COR-L47 (cell line): ENCODE data around the gene NCKAP5.

ENCODE experiments used
- DNase-seq: peaks from one replicate; lab custom pipeline; 2025; lab: John Stamatoyannopoulos, UW

The NCKAP5 gene

DNA sequence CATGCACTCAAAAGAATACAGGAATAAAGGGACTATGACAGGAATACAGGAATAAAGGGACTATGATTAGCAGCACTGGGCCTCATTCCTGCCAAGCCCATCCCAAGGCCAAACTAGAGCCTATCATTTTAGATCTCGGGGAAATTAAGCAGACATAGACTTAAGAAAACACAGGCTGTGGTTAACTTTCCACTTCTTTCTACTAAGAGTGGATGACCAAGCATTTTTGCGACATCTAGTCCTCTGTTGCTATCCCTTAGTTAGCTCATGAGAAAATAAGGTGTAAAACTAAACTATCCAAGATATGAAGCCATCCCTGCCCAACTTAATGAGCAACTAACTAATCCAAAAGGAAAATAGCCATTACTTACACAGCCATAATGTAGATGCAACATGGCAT lies 904.2 kb downstream of the NCKAP5 start:
- no peak for DNase-seq

DNA sequence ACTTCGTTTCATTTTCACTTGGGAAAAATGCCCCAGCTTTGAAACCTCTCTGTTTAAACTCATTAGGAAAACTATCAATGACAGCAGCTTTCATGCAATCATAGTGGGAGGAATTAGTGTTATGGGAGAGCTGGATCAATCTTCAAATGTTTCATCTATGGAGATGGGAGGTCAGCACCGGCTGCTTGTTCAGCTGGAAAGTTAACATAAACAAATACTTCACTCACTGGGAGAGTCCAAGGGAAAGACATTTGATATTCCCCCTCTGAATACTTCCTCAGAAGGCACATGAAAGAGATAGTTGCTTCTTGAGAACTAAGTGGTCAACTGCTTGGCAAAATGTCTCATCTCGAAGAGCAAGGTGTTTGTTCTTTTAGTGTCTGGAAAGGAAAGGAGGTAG lies 905.5 kb downstream of the NCKAP5 start:
- no peak for DNase-seq

DNA sequence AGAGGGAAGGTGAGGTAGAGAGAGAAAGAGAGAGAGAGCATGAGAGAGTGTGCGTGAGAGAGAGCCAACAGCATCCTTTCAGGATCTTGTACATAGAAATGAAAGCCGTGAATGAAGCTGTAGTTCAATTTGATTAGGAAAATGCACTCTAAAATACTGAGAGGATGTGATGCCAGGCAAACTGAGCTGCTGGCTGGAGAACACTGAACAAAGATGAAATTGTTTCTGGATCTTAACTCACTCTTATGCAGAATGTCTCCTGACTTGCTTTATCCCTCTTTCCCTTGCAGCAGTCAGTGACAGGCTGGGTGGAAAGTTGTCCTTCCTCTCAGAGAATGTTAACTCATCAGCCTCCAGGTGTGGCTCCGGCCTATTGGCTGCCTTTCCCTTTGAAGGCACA lies 908.9 kb downstream of the NCKAP5 start:
- no peak for DNase-seq

DNA sequence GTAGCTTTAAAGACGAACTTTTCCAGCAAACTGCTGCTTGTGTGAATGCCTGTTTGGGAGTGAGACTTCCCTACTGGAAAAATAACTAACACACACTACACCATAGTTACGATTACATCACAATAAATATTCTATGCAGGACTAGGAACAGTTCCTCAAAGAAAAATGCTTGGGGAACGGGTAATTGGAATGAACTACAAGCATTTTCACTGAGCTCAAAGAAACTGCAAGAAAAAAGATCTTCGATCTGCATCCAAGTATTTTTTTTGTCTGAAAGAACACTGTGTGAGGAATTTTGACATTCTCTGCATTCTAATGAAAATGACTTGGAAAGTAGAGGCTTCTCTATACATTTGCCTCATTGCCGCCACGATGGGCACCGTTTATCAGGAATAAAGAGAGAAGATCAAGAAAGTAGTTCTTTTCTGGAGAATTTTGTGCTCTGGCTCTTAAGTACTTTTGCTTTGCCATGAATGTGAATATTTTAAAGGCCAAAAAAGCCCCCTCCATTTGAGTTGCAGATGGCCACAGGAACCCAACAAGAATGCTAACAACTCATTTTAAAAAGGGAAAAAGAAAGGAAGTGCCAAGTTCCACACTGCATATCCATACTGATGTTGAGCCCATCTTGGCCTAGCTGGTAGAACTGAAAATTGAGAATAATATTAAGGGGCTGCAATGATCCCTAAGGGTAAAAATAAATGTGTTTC lies 911.8 kb downstream of the NCKAP5 start:
- no peak for DNase-seq

DNA sequence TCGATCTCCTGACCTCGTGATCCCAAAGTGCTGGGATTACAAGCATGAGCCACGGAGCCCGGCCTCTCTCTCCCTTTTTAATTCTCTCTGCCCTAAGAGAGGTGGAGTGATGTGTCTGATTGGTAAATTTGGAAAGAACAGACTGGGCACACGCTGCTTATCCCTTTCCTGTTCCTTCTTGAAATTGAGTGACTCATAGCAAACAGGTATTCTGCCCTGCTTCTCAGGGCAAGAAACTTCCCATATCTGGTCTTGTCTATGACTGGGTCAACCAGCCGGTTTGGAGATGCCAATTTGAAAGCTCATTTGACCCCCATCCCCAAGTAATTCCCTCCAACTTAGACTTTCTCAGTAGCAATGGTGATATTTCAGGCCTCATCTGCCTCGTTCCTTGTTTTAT lies 913.3 kb downstream of the NCKAP5 start:
- DNase-seq = no peak

DNA sequence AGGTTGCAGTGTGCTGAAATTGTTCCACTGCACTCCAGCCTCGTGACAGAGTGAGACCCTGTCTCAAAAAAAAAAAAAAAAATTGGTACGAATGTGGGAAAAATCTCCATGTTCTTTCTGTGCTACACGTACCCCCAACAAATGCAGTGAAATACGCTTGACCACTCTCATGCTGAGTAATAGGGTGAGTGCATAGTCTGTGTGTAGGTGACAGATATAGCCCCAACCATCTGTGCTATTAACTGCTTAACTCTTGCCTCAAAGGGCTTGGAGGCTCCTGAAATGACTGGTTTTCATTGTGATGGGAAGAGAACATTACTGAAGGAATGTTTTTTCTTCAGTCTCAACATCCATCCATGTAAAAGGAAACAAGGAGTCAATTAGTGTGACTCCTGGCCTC lies 913.9 kb downstream of the NCKAP5 start:
- no peak for DNase-seq

DNA sequence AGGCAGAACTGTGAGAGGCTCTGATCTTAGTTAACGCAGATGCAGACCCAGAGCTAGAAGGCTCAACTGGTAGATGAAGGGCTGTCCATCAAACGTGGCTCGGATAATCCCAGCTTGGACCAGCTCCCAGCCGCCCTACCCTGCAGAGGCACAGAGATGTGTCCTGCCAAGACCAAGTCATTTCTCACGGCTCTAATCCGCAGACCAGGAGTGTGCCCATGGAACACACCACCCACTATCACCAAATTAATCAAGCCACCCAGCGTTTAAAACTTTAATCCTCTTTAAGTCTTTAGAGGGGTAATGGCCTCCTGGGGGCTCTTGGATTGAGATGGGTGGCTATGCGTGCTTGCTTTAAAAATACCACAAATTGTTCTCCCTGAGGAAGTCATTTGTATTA lies 915.8 kb downstream of the NCKAP5 start:
- DNase-seq = no peak

DNA sequence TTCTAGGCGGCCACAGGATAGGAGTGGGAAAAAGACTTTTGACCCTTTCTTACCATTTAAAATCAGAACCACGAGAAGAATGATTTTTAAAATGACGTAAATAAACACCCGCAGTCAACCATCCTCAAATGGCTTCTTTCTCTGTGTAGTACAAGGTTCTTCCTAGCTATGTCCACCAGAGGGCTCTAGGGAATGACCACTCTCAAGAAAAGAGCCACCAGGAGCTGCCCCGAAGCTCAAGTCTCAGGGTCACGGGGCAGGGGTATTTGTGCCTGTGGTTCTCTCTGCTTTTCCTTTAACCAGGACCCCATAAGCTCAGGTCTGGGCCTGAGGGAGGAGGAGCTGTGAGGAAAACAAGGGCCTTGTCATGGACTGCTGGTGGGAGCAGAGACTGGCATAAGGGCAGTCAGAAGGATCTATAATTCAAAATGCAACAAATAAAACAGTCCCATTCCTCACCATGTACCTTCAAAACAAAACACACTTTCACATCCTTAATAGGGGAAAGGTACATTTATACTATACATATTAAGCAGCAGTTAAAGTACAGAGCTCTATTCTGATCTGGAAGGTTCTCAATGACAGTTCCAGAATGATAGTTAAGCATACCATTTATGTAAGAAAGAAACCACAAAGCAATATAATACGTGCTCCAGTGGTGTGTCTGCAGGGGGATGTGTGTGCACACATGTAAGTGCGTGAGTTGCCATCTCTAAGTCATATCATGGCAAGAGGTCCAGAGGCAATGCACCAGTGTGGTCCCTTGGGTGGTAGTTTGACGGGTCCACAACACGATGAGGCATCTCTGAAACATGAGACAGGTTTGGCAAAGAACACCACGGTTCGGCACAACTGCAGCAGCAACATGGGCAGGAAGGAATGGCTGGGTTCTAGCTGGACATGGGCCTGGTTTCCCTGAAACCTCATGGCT lies 916.9 kb downstream of the NCKAP5 start:
- no peak for DNase-seq

DNA sequence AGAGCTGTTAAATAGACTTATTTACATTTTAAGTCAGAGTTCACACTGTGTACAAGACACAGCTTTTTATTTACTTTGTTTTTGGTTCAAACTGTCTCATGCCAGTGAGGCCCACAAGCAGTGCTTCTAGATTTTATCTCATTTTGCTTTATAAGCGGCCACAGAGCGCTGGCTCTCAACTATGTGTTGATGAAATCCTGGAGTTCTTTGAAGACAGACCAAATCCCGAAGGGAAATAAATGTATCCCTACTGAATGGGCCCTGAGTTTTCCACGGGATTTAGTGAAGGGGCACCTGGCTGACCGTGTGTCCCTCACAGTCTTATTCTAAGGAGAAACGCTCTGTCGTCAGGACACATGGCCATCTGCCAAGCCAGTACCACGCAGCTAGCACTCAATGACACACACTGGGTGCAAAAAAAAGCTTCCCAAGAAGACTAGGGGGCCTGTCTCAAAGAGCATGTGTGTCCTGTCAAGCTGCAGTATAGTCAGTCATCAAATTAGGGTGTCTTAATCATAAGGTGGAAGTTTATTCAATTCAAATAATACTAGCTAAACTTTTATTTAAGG lies 921.6 kb downstream of the NCKAP5 start:
- DNase-seq = no peak

DNA sequence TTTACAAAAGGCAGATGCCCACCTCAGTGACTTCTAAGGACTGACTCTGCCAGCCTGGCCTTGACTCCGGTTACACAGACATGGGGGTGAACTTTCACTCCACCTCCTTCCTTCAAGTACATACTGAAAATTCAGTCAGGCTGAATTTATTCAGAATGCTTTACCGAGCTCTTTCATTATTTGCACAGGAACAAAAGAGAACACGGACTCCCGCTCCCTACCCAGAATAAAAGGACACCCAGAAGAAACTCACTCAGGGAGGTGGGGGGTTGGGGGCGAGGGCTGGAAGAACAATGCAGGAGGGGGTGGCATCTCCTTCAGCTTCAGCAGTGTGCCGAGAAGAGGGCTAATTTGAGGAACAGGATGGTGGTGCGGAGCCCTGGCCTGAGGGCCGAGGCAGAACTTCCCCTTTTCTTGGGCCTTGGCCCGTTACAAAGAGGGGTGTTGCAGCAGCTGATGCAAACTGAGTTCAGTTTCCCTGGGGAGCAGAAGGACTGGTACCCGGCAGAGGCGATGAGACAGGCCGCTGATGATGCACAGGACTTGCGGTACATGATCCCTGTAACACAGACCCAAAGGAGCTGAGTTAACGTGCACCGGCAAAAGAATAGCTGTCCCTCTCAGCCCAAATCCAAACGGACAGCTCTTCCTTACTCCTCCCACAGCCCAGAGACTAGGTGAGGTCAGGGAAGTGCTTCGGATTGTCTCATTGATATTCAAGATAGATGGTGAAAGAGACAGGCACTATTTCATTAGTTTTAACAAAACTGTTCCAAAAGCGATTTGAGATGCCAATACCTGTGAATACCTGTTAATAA lies 922.3 kb downstream of the NCKAP5 start:
- no peak for DNase-seq

DNA sequence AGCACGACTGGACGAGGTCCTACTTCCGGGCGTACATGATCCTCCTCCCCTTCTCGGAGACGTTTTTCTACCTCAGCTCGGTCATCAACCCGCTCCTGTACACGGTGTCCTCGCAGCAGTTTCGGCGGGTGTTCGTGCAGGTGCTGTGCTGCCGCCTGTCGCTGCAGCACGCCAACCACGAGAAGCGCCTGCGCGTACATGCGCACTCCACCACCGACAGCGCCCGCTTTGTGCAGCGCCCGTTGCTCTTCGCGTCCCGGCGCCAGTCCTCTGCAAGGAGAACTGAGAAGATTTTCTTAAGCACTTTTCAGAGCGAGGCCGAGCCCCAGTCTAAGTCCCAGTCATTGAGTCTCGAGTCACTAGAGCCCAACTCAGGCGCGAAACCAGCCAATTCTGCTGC lies 923.1 kb downstream of the NCKAP5 start:
- DNase-seq = no peak

DNA sequence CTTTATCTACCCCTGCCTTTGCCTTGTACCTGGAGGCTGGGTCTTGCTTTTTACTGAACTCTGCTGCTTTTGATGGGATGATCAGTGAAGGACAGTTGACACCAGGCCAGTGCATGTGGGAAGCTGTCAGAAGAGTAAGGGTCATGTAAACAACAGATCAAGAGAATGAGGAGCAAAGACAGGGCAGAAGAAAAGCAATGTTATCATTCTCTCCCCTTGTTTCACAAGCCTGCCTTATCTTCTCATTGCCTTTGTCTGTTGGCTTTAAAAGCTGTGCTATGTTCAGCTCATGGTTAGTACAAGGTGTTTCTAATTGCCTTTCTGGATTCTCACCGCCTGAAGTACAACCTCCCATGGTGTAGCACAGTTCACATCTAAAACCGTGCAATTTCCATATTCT lies 925.8 kb downstream of the NCKAP5 start:
- no peak for DNase-seq

DNA sequence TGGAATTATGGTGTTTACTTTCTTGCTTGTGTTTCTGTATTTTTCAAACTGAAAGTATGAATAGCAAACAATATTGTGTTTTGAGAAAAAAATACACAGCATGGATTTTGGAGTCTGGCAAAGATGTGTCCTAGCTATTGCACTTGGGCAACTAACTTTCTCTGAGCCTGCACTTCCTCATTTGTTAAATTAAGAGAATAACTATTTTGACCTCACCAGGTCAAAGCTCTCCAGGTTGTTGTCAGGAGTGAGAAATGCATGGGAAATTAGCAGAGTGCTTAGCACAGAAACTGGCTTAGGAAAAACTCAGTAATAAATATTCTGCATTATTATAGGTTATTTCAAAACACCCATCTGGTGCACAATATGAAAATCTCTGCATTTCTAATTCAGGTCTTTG lies 926.4 kb downstream of the NCKAP5 start:
- DNase-seq = no peak

DNA sequence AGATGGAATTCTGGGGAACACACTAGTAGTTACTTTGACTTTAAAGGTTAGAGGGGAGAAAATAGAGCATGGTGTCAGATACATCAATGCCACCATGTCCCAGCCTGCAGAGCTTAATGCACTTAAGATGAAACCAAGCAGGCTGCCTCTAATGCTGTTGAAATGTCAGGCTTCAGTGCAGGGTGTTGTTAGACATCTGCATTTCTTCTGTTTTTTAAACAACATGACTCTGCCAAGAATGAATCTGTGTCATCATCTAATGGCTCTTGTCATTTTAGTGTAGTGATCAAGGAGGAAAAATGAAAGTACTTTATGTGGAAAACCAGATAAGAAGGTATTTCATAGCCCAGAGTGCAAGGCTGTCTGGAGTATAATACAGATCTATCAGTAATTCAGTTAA lies 928.1 kb downstream of the NCKAP5 start:
- no peak for DNase-seq

DNA sequence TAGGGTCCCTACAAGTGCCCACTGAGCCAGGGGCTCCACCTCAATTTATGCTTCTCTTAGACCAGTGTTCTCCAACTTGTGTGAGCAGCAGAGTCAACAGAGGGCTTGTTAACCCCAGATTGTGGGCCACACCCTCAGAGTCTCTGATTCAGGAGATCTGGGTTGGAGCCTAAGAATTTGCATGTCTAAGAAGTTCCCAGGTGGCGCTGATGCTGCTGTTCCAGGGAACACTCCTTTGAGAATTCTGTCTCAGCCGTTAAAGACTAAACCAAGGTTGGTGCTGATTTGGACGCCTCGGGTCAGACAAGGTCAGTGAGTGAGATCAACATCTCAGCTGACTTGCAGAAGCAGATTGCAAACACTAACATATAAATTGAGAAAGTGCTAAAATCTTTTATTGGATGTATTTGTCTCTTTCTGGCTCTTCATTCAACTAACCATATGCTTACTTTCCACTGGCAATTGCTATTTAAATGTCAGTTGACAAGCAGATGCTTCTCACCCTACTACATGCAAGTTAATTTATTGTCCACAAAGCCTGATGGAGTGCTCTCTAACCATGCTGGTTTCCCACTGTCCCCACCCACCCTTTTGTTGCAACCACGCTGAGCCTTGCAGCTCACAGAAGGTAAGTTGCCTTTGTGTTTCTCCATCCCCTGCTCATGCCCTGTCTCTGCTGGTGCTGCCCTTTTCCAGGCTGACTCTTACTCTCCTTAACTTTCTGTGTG lies 929.8 kb downstream of the NCKAP5 start:
- no peak for DNase-seq

DNA sequence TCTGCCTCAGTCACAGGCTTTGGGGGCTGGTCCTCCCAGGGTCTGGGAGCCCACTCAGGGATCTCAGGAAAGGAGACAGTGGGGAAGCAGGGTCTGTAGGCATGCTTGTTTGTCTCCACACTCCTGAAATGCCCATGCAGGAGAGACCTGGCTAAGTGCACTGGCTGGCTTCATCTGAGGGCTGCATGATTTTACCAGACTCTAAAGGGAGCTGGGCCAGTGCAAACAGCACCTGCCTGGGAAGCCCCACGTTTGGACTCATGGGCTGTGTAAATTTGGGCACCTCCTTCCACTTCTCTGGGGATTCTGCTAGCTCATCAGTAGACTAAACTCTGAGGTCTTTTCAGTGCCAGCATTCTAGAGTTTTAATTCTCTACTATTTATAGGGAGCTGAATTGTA lies 931.9 kb downstream of the NCKAP5 start:
- DNase-seq = no peak

DNA sequence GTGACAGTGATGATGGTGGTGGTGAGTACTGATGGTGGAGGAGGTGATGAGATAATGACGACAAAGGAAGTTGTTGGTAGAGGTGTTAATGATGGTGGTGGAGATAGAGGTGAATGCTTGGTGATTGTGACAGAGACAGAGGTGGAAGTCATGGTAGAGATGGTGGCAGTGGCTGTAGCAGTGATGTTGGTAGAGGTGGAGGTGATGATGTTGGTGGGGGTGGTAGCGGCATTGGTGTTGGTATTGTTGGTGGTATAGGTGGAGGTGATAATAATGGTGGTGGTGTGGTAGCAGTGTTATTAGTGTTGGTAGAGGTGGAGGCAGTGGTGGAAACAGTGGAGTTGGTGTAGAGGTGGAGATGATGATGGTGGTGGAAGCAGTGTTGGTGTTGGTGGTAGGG lies 934.6 kb downstream of the NCKAP5 start:
- no peak for DNase-seq

DNA sequence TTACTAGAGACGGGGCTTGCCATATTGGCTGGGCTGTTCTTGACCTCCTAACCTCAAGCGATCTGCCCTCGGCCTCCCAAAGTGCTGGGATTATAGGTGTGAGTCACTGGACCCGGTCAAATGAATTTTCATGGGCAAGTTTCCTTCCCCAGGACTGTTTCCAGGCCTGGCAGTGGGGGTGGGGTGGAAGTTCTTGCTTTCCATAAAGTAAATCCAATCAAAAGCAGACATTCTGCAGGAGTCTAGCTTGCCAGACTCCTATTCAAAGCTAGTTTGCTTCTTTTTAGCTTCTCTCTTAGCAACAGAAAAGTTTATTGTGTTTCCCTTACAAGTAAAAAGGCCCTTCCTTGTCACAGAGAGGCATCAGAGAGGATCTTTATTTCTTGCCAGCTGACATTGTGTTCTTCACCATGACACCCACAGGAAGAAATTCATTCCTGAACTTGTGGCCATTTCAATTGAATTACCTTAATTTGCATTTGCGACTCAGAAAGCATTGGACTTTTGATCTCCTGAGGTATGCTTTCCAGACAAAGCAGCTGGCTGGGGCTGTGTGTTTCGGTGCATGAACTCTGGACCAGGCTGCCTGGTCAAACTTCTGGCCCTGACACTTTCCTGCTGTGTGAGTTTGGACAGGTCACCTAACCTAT lies 936.1 kb downstream of the NCKAP5 start:
- DNase-seq = no peak

DNA sequence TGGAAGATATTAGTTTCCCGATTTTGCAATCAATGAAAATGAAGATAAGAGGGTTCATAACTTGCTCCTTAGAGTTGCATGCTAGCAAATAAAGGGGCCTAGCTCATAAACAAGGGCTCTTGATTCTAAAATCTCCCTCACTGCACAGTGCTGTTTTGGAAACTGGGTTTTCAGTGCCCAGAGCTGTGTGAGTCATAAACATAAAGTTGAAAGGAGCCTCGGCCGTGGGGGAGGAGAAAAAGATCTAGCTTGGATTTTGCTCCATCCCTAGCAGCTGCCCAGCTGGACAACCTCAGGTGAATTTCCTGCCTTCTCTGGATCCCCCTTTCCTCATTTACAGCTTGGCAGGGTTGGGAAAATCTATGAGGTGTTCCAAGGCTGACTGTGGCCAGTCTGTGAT lies 940.7 kb downstream of the NCKAP5 start:
- no peak for DNase-seq

DNA sequence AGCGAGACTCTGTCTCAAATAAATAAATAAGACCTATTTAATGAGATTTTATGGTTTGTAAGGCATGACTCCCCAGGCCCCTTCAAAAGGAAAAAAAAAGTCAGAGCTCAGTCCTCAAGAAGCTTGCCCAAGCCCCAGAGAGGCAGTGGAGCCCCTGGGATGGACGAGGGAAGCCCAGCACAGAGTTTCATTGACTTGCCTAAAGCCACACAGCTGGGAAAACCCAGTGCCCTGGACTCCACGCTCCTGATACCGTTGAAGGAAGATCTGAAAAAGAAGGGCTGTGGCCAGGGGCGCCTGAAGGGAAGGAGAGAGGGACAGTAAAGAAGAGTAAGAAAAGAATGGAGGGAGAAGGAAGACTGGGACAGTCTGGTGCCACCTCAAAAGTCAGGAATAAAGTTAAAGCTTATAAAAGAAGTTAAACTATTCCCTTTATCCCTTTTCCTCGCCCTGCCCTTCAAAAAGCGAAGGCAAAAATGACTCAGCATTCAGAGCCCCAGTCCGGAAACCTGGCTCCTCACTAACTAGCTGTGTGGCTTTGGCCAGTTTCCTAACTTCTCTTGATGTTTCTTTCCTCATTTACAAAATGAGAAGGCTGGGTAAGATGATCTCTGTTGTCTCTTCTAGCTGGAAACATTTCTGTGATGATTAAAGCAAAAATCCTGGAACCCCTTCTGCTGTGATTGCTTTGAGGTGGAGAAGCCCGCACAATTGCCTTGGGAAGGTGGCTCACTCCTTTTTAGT lies 945.0 kb downstream of the NCKAP5 start:
- no peak for DNase-seq
